Panc1 (cell line): ENCODE measurements around the gene PRR36.

Experiments
- POLR2AphosphoS5 ChIP-seq: IDR thresholded peaks from 2 replicates; pipeline ENCODE4 v1.6.1; 2012; ENCODE audit warnings: mild to moderate bottlenecking, low read depth, low read length, moderate library complexity
- SIN3A ChIP-seq: IDR thresholded peaks from 2 replicates; pipeline ENCODE4 v1.6.1; 2012; ENCODE audit warnings: low read depth, mild to moderate bottlenecking, low read length, moderate library complexity, borderline replicate concordance; ENCODE audit not compliant: insufficient read depth
- TCF7L2 ChIP-seq: IDR thresholded peaks from 2 replicates; pipeline ENCODE4 v1.6.1; 2011; ENCODE audit warnings: mild to moderate bottlenecking, low read depth, low read length, inconsistent platforms
- TF ChIP-seq, protein P1 (sequence below): fragments of 450-650 bp; IDR thresholded peaks from 2 replicates; pipeline ENCODE4 v1.5.1; 2017; ENCODE audit warnings: mild to moderate bottlenecking
- TF ChIP-seq, protein P2 (sequence below), 2 experiments: IDR thresholded peaks; 2 replicates each; pipeline ENCODE4 v1.6.1; 2011 to 2012; ENCODE audit warnings: low read depth in 2 of 2, control low read depth in 1 of 2, low read length in 1 of 2, mild to moderate bottlenecking in 1 of 2, moderate library complexity in 1 of 2; ENCODE audit not compliant: insufficient read depth in 1 of 2

DNA sequence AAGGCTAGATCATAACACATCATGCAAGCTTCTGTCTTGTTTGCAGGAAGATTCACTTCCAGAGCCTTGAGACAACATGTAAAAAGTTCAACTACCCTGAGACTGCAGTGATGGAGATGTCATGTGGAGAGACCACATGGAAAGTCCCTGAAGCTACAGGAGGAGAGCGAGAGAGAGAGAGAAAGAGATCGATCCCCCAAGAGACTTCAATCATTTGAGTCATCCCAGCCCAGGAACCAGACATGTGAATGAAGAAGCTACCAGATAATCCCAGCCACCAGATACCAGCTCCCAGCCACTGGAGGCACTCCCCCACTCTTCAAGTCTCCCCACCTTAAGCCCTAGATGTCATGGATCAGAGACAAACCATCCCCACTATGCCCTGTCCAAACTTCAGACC, 54.9 kb downstream of the PRR36 start:
- TF ChIP-seq, protein P1, sequence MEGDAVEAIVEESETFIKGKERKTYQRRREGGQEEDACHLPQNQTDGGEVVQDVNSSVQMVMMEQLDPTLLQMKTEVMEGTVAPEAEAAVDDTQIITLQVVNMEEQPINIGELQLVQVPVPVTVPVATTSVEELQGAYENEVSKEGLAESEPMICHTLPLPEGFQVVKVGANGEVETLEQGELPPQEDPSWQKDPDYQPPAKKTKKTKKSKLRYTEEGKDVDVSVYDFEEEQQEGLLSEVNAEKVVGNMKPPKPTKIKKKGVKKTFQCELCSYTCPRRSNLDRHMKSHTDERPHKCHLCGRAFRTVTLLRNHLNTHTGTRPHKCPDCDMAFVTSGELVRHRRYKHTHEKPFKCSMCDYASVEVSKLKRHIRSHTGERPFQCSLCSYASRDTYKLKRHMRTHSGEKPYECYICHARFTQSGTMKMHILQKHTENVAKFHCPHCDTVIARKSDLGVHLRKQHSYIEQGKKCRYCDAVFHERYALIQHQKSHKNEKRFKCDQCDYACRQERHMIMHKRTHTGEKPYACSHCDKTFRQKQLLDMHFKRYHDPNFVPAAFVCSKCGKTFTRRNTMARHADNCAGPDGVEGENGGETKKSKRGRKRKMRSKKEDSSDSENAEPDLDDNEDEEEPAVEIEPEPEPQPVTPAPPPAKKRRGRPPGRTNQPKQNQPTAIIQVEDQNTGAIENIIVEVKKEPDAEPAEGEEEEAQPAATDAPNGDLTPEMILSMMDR = no peak
- TF ChIP-seq, protein P2, sequence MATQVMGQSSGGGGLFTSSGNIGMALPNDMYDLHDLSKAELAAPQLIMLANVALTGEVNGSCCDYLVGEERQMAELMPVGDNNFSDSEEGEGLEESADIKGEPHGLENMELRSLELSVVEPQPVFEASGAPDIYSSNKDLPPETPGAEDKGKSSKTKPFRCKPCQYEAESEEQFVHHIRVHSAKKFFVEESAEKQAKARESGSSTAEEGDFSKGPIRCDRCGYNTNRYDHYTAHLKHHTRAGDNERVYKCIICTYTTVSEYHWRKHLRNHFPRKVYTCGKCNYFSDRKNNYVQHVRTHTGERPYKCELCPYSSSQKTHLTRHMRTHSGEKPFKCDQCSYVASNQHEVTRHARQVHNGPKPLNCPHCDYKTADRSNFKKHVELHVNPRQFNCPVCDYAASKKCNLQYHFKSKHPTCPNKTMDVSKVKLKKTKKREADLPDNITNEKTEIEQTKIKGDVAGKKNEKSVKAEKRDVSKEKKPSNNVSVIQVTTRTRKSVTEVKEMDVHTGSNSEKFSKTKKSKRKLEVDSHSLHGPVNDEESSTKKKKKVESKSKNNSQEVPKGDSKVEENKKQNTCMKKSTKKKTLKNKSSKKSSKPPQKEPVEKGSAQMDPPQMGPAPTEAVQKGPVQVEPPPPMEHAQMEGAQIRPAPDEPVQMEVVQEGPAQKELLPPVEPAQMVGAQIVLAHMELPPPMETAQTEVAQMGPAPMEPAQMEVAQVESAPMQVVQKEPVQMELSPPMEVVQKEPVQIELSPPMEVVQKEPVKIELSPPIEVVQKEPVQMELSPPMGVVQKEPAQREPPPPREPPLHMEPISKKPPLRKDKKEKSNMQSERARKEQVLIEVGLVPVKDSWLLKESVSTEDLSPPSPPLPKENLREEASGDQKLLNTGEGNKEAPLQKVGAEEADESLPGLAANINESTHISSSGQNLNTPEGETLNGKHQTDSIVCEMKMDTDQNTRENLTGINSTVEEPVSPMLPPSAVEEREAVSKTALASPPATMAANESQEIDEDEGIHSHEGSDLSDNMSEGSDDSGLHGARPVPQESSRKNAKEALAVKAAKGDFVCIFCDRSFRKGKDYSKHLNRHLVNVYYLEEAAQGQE (IDR thresholded peaks at IDR 0.05; ENCODE audit: insufficient read depth in 1 of 2, low read depth in 2 of 2, low read length in 1 of 2) = no peak
- TF ChIP-seq POLR2AphosphoS5 (no peak), SIN3A (no peak), TCF7L2 (no peak)
